Parathyroid adenoma (tissue), 2 donors: ENCODE data around the gene GPSM3.

ENCODE experiments used
- H2AFZ ChIP-seq: fragments of 300-600 bp; sonication (generic); one replicate; pipeline ENCODE4 v1.7.0; 2017; ENCODE audit warnings: antibody characterized with exemption, mild to moderate bottlenecking
- H3K27ac ChIP-seq: fragments of 300-600 bp; sonication (generic); one replicate; pipeline ENCODE4 v1.7.0; 2017
- H3K27me3 ChIP-seq: fragments of 300-600 bp; sonication (generic); one replicate; pipeline ENCODE4 v1.7.0; 2017; ENCODE audit warnings: low read length; ENCODE audit not compliant: control insufficient read depth, insufficient read depth
- H3K36me3 ChIP-seq: fragments of 300-600 bp; sonication (generic); one replicate; pipeline ENCODE4 v1.7.0; 2017; ENCODE audit warnings: low read length; ENCODE audit not compliant: control insufficient read depth, insufficient read depth
- H3K4me1 ChIP-seq: fragments of 300-600 bp; sonication (generic); one replicate; pipeline ENCODE4 v1.7.0; 2017; ENCODE audit warnings: control low read depth
- H3K4me2 ChIP-seq: fragments of 300-600 bp; sonication (generic); one replicate; pipeline ENCODE4 v1.7.0; 2017; ENCODE audit warnings: low read length
- H3K4me3 ChIP-seq: fragments of 300-600 bp; sonication (generic); one replicate; pipeline ENCODE4 v1.7.0; 2017; ENCODE audit warnings: low read depth, low read length
- H3K79me2 ChIP-seq: fragments of 300-600 bp; sonication (generic); one replicate; pipeline ENCODE4 v1.7.0; 2017; ENCODE audit warnings: control low read depth
- H3K9ac ChIP-seq: fragments of 300-600 bp; sonication (generic); one replicate; pipeline ENCODE4 v1.7.0; 2017; ENCODE audit warnings: mild to moderate bottlenecking
- H3K9me3 ChIP-seq: fragments of 300-600 bp; sonication (generic); one replicate; pipeline ENCODE4 v1.7.0; 2017; ENCODE audit warnings: low read length; ENCODE audit not compliant: control insufficient read depth
- CTCF ChIP-seq: fragments of 300-600 bp; sonication (generic); IDR thresholded peaks from one replicate; pipeline ENCODE4 v1.7.0; 2017; ENCODE audit warnings: antibody characterized with exemption, mild to moderate bottlenecking
- donor health status: primary hyperparathyroidism.

The GPSM3 gene

GRCh38 chr6:32184084-32184640 is 8.3 kb downstream of the GPSM3 start, which contains the start of gene AGER:
AGER (minus strand) TSS chr6:32184253; CDS start chr6:32184222, 31 bp downstream.
- no peaks in the 10 kb centered on the region for H3K36me3 ChIP-seq
- H3K4me2 ChIP-seq = no peak within 1 kb of the TSS
- no peak within 1 kb of the TSS for H3K9ac ChIP-seq
- no peaks in the 10 kb centered on the region for H3K9me3 ChIP-seq
- H2AFZ ChIP-seq = no peak within 1 kb of the TSS
- peaks cover 2% of the 10 kb centered on the region for H3K4me1 ChIP-seq
- H3K27ac ChIP-seq = peak within 1 kb of the TSS; percentile 52
- H3K4me3 ChIP-seq = no peak within 1 kb of the TSS
- TF ChIP-seq CTCF = no peak
- H3K27me3 ChIP-seq = no peaks in the 10 kb centered on the region
- no peaks in the 10 kb centered on the region for H3K79me2 ChIP-seq

- Histone ChIP-seq H3K4me1 (no peaks in the 10 kb centered on the region), H3K9ac (no peak overlapping the region), H3K4me3 (no peak overlapping the region), H2AFZ (no peak overlapping the region), H3K27me3 (no peaks in the 10 kb centered on the region), H3K79me2 (peaks cover 2% of the 10 kb centered on the region), H3K36me3 (no peaks in the 10 kb centered on the region), H3K9me3 (no peaks in the 10 kb centered on the region), H3K27ac (peak overlapping the region; percentile 30), H3K4me2 (no peak overlapping the region)
- no peak for TF ChIP-seq CTCF
These were observed 8.9 kb downstream of the GPSM3 start for GRCh38 chr6:32183483-32184083.

- Histone ChIP-seq H3K4me3 (no peak overlapping the region), H3K36me3 (no peaks in the 10 kb centered on the region), H3K9ac (no peak overlapping the region), H3K4me1 (no peaks in the 10 kb centered on the region), H3K9me3 (no peaks in the 10 kb centered on the region), H2AFZ (no peak overlapping the region), H3K27ac (peak overlapping the region; percentile 30), H3K27me3 (no peaks in the 10 kb centered on the region), H3K79me2 (peaks cover 3% of the 10 kb centered on the region), H3K4me2 (no peak overlapping the region)
- TF ChIP-seq CTCF = no peak
These were observed 9.4 kb downstream of the GPSM3 start for GRCh38 chr6:32183030-32183429.

GRCh38 chr6:32182555-32182981 is 9.9 kb downstream of the GPSM3 start:
- Histone ChIP-seq H3K4me2 (no peak overlapping the region), H3K27ac (no peak overlapping the region), H3K4me3 (no peak overlapping the region), H3K9me3 (no peaks in the 10 kb centered on the region), H3K4me1 (no peaks in the 10 kb centered on the region), H3K36me3 (no peaks in the 10 kb centered on the region), H3K9ac (no peak overlapping the region), H2AFZ (no peak overlapping the region), H3K79me2 (peaks cover 3% of the 10 kb centered on the region), H3K27me3 (no peaks in the 10 kb centered on the region)
- no peak for TF ChIP-seq CTCF
